ENCODE data around the gene SLC2A11. TPM values are rescaled to one million over a fixed set of nuclear protein-coding genes. Genes with fewer than 3 reads are reported as not detected.

The SLC2A11 gene
- total RNA-seq, 1 donor from 2014 or later, result 13.1 TPM

DNA sequence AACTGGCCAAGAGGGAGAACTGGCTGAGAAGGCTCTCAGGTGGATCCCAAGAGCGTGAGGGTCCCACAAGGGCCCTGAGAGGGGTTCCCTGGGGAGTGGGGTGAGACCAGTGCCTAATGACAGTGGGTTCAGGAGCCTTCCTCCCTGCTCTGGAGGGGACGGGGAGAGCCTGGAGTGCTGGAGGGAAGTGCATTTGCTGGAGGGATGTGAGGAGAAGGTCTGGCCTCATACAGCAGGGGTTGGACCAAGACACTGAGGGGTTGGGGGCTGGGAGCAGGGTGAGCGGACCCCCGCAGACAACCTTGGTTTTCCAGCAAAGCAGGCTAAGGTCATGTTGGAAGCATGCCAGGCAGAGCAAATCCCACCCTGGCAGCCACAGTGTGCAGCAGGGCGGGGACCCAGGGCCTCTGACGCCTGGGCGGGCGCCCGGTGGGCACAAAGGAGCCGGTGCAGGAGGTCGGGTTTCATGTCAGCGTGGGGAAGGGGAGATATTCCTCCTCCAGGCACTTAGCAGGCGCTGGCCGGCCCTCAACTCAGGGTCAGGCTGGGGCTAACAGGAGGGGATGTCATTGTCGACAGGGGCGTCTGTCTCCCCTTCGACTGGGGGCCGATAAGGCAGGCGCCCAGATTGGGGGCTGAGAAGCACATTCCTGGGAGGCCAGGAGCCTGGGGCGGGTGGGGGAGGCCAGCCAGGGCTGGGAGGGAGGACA lies 15.8 kb upstream of the SLC2A11 start:
- no peak for DNase-seq (ENCODE audit: low read depth)
- TF ChIP-seq, protein P1, sequence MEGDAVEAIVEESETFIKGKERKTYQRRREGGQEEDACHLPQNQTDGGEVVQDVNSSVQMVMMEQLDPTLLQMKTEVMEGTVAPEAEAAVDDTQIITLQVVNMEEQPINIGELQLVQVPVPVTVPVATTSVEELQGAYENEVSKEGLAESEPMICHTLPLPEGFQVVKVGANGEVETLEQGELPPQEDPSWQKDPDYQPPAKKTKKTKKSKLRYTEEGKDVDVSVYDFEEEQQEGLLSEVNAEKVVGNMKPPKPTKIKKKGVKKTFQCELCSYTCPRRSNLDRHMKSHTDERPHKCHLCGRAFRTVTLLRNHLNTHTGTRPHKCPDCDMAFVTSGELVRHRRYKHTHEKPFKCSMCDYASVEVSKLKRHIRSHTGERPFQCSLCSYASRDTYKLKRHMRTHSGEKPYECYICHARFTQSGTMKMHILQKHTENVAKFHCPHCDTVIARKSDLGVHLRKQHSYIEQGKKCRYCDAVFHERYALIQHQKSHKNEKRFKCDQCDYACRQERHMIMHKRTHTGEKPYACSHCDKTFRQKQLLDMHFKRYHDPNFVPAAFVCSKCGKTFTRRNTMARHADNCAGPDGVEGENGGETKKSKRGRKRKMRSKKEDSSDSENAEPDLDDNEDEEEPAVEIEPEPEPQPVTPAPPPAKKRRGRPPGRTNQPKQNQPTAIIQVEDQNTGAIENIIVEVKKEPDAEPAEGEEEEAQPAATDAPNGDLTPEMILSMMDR (conservative IDR thresholded peaks at IDR 0.05; ENCODE audit: low read depth, low read length), result no peak
- no peak overlapping the region for H3K4me3 ChIP-seq (ENCODE audit: low read depth, low read length)

DNA sequence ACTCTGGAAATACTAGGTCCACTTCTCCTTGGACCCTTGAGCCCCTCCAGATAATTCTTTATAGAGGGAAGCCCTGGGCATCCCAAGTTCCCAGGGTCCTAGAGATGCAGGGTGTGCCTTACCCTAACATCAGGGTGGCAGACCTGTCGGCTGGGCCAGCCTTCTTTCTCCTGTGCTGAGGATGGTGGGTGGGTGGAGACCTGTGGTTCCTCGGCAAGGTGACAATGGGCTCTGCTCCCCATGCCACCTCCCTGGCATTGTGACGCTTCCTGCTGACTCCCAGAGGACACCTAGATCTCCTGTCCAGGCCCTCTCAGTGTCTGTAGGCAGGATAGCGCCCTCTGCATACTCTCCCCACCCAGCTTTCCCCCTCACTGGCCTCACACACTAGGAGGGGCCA lies 15.1 kb upstream of the SLC2A11 start:
- no peak for DNase-seq (ENCODE audit: low read depth)
- TF ChIP-seq, protein P1 (conservative IDR thresholded peaks at IDR 0.05; ENCODE audit: low read depth, low read length), result no peak
- H3K4me3 ChIP-seq (ENCODE audit: low read depth, low read length), result no peak overlapping the region

DNA sequence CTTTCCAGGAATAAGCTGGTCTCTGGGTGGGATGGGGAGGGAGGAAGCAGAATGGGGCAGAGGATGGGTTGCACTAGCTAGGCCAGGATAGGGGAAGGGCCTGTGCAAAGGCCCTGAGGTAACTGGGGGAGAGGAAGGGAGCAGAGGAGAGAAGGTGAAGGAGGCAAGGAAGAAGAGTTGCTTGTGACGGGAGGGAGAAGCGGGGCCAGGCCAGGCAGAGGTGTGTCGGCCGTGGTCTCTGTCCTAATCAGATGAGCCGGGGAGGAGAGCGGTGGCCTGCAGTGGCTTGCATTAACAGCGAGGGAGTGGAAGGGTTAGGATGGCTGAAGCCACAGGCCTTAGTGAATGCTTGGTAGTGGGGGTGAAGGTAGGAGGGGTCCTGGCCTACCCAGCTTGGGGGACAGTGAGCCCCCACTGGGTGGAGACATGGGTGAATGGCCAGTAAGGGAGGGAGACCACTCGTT lies 12.9 kb upstream of the SLC2A11 start:
- H3K4me3 ChIP-seq (ENCODE audit: low read depth, low read length), result no peak overlapping the region
- DNase-seq (ENCODE audit: low read depth), result no peak
- TF ChIP-seq, protein P1 (conservative IDR thresholded peaks at IDR 0.05; ENCODE audit: low read depth, low read length), result no peak

DNA sequence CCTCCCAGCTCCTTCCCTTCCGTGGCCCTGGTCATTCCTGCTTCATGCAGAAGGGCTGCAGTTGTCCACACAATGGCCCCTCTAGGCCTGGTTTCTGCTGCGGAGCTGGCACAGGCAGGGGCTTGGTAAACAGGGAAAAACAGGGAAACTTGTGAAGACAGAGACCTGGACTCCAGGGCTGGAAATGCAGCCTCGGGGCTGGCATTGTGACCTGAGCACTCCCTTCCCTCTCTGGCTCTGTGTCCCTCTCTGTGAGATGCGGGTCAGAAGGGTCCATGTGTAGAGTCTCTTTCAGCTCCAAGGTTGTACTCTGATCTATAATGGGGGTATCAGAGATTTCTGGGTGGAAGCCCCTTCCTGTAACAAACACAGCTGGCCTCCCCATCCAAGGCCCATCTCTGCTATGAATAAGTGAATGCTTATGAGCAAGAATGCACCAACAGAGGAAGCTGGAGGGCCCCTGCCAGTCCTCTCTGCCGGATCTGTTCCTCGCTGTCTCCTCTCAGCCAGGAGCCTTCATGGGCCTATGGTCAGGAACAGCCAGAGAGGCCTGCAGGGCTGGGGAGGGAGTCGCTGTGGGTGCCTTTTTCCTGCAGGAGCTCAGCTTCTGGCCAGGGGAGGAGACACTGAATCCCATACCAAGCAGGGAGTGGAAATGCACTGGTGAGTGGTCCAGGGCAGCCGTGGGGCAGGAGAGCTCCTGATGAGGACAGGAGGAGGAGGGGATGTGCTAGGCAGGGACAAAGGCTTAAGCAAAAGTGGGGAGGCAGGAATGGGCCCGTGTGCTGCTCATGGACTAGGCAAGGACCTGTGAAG lies 12.2 kb upstream of the SLC2A11 start:
- TF ChIP-seq, protein P1 (conservative IDR thresholded peaks at IDR 0.05; ENCODE audit: low read depth, low read length), result no peak
- no peak for DNase-seq (ENCODE audit: low read depth)
- no peak overlapping the region for H3K4me3 ChIP-seq (ENCODE audit: low read depth, low read length)

DNA sequence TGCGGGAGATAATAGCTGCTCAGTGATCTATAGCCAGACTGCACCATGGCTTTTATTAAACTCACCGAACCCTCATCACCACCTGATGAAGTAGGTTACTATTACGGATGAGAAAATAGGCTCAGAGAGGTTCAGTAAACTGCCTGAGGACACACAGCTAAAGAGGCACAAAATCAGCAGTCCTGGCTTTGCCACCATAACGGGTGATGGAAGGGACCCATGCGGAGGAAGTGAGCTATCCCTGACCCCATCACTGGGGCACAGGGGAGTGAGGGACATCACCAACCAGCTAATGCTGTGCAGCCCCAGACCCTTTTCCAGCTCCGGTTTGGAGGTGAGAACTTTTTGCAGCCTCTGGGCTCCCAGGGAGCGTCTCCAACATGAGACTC lies 11.6 kb upstream of the SLC2A11 start:
- no peak for DNase-seq (ENCODE audit: low read depth)
- TF ChIP-seq, protein P1 (conservative IDR thresholded peaks at IDR 0.05; ENCODE audit: low read depth, low read length), result no peak
- H3K4me3 ChIP-seq (ENCODE audit: low read depth, low read length), result no peak overlapping the region

DNA sequence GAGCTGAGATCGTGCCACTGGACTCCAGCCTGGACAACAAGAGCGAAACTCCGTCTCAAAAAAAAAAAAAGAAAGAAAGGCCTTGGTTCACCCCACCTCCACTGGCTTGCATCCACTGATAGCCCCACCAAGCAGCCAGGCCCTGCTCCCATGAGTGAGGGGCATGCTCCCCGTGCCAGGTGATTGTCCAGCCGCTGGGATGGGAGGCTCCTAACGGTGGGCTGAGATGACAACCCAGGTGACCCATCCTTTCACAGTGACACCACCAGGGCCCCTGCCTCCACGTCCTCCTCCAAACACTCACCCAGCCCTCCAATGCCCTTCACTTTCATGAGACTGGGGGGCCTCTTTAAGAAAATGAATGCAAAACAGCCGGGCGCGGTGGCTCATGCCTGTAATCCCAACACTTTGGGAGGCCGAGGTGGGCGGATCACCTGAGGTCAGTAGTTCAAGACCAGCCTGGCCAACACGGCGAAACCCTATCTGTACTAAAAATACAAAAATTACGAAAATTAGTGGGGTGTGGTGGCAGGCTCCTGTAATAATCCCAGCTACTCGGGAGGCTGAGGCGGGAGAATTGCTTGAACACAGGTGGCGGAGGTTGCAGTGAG lies 10.3 kb upstream of the SLC2A11 start:
- TF ChIP-seq, protein P1 (conservative IDR thresholded peaks at IDR 0.05; ENCODE audit: low read depth, low read length), result no peak

More for the DNA sequence above, 10.3 kb upstream of the SLC2A11 start:
- no peak overlapping the region for H3K4me3 ChIP-seq (ENCODE audit: low read depth, low read length)
- no peak for DNase-seq (ENCODE audit: low read depth)

All from epithelial cell of proximal tubule (primary cell).